Karpas-422 (cell line): ENCODE results near the gene FILIP1L. TPM values are rescaled to one million over a fixed set of nuclear protein-coding genes. Genes with fewer than 3 reads are reported as not detected.

ENCODE experiments used
- DNase-seq: peaks from one replicate; pipeline ENCODE4 v3.0.0-alpha.2; 2015
- H2AFZ ChIP-seq: fragments of 200-600 bp; sonication (generic); 2 replicates; pipeline ENCODE4 v1.6.1; 2014; ENCODE audit warnings: antibody characterized with exemption, low read length, mixed read lengths
- H3K27ac ChIP-seq: fragments of 200-600 bp; sonication (generic); 2 replicates; pipeline ENCODE4 v1.5.1; 2014; ENCODE audit warnings: mild to moderate bottlenecking, low read length, moderate library complexity
- H3K27me3 ChIP-seq: fragments of 200-600 bp; sonication (generic); 2 replicates; pipeline ENCODE4 v1.6.1; 2014; ENCODE audit warnings: low read length, mixed read lengths
- H3K36me3 ChIP-seq: fragments of 200-600 bp; sonication (generic); 2 replicates; pipeline ENCODE4 v1.6.1; 2014; ENCODE audit warnings: low read length, mixed read lengths; ENCODE audit not compliant: insufficient read depth
- H3K4me1 ChIP-seq: fragments of 200-600 bp; sonication (generic); 2 replicates; pipeline ENCODE4 v1.6.1; 2014; ENCODE audit warnings: mild to moderate bottlenecking, low read length, mixed read lengths
- H3K4me2 ChIP-seq: fragments of 200-600 bp; sonication (generic); 2 replicates; pipeline ENCODE4 v1.6.1; 2014; ENCODE audit warnings: low read length, low read depth, mild to moderate bottlenecking; ENCODE audit not compliant: poor library complexity, severe bottlenecking
- H3K4me3 ChIP-seq: fragments of 200-600 bp; sonication (generic); 2 replicates; pipeline ENCODE4 v1.5.1; 2014; ENCODE audit warnings: mild to moderate bottlenecking, antibody characterized with exemption, low read length, mixed read lengths
- H3K79me2 ChIP-seq: fragments of 200-600 bp; sonication (generic); 2 replicates; pipeline ENCODE4 v1.6.1; 2014; ENCODE audit warnings: mild to moderate bottlenecking, low read length, mixed read lengths
- H3K9ac ChIP-seq: fragments of 200-600 bp; sonication (generic); 2 replicates; pipeline ENCODE4 v1.6.0; 2014; ENCODE audit warnings: low read length
- H3K9me2 ChIP-seq: fragments of 200-600 bp; sonication (generic), shearing (Covaris generic); replicated peaks from 2 replicates; pipeline ENCODE4 v1.6.0; 2014; ENCODE audit warnings: mild to moderate bottlenecking, low read length, moderate library complexity; ENCODE audit not compliant: insufficient read depth
- H3K9me3 ChIP-seq: fragments of 300-700, 200-600 bp; sonication (generic); 2 replicates; pipeline ENCODE4 v1.6.1; 2014; ENCODE audit warnings: low read length, mixed read lengths
- H4K20me1 ChIP-seq: fragments of 200-600 bp; sonication (generic); 2 replicates; pipeline ENCODE4 v1.6.1; 2014; ENCODE audit warnings: mild to moderate bottlenecking, antibody characterized with exemption, low read length, low read depth; ENCODE audit not compliant: insufficient read depth
- total RNA-seq: library from RNA; depleted of rRNA; stranded (reverse); fragments of >200 nt; shearing (Covaris generic); gene quantifications from 2 replicates; pipeline ENCODE4 v1.2.3, GENCODE V29; 2014; ENCODE audit warnings: low replicate concordance

Gene FILIP1L
- total RNA-seq, 1 experiment from 2014 or later = 0.37 TPM

- Histone ChIP-seq H3K79me2 (no peaks in the 10 kb centered on the region), H3K36me3 (no peaks in the 10 kb centered on the region), H3K9ac (no peak overlapping the region), H3K27ac (no peak overlapping the region), H3K4me1 (no peaks in the 10 kb centered on the region), H3K9me3 (peaks cover 6% of the 10 kb centered on the region), H3K27me3 (no peaks in the 10 kb centered on the region), H3K4me3 (no peak overlapping the region), H2AFZ (no peak overlapping the region), H3K4me2 (no peak overlapping the region), H4K20me1 (no peaks in the 10 kb centered on the region), H3K9me2 (no peaks in the 10 kb centered on the region)
- DNase-seq = no peak
Measured at GRCh38 chr3:100154171-100154570, 39.9 kb upstream of the FILIP1L start.

DNA sequence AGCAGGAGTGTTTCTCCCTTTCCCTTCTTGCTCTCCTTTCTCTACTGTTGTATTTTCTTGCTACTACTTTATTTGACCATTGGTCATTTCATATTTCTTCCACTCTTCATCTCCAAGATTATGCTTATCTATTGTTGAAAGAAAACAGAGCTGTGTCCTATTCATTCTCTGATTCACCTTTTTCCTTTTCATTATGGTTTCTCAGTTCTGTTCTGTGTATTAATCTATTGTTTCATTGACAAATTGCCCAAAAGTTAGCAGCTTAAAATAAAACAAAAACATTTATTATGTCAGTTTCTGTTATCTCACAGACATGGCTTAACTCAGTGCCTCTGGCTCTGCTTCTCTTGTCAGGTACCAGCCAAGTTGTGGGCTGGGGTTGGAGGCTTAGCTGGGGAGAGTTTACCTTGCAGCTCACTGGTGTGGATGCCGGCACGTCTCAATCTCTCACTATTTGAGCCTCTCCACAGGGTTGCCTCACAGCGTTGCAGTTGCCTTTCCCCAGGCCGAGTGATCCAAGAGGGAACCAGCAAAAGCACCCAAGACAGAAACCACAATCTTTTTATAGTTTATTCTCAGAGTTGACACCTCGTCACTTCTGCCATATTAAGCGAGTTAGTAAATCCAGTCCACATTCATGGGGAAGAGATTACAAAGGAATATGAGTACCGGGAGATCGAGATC, 36.9 kb upstream of the FILIP1L start:
- H3K9me2 ChIP-seq = no peaks in the 10 kb centered on the region
- H3K9ac ChIP-seq = no peak overlapping the region
- DNase-seq = no peak

DNA sequence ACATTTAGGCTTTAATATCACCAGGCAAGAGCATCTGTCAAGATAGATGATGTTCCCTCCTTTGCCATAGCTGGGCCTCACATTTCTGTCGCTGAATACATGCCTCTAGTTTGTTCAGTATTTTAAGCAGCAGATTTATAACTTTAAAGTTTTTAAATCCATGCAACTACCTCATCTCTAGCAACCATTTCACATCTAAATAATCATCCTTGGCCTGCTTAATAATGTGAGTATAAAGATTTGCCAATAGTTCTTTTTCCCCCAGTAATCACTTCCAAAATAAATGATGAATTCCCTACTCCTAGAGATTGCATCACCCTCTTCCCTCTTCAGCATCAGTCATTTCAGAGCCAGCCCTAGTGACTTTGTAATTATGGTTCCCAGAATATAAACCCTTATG, 36.2 kb upstream of the FILIP1L start:
- no peak overlapping the region for H3K4me2 ChIP-seq
- H3K4me1 ChIP-seq = no peaks in the 10 kb centered on the region
- no peak overlapping the region for H2AFZ ChIP-seq
- no peaks in the 10 kb centered on the region for H3K79me2 ChIP-seq
- no peaks in the 10 kb centered on the region for H4K20me1 ChIP-seq
- peaks cover 3% of the 10 kb centered on the region for H3K9me3 ChIP-seq
- no peaks in the 10 kb centered on the region for H3K36me3 ChIP-seq
- no peak for DNase-seq
- no peak overlapping the region for H3K4me3 ChIP-seq
- no peak overlapping the region for H3K9ac ChIP-seq
- H3K9me2 ChIP-seq = no peaks in the 10 kb centered on the region
- no peaks in the 10 kb centered on the region for H3K27me3 ChIP-seq
- no peak overlapping the region for H3K27ac ChIP-seq

More for the DNA sequence above, 36.9 kb upstream of the FILIP1L start:
- Histone ChIP-seq H4K20me1 (no peaks in the 10 kb centered on the region), H2AFZ (no peak overlapping the region), H3K4me3 (no peak overlapping the region), H3K27me3 (no peaks in the 10 kb centered on the region), H3K4me2 (no peak overlapping the region), H3K27ac (no peak overlapping the region), H3K36me3 (no peaks in the 10 kb centered on the region), H3K79me2 (no peaks in the 10 kb centered on the region), H3K9me3 (peaks cover 6% of the 10 kb centered on the region), H3K4me1 (no peaks in the 10 kb centered on the region)

GRCh38 chr3:100149713-100150415, 35.6 kb upstream of the FILIP1L start:
- no peak for DNase-seq
- no peaks in the 10 kb centered on the region for H3K9me2 ChIP-seq
- H3K9ac ChIP-seq = no peak overlapping the region
- no peak overlapping the region for H3K4me3 ChIP-seq
- no peaks in the 10 kb centered on the region for H4K20me1 ChIP-seq
- H3K27ac ChIP-seq = no peak overlapping the region
- no peaks in the 10 kb centered on the region for H3K4me1 ChIP-seq
- H2AFZ ChIP-seq = no peak overlapping the region
- no peaks in the 10 kb centered on the region for H3K36me3 ChIP-seq
- H3K27me3 ChIP-seq = no peaks in the 10 kb centered on the region
- no peaks in the 10 kb centered on the region for H3K9me3 ChIP-seq
- no peaks in the 10 kb centered on the region for H3K79me2 ChIP-seq
- H3K4me2 ChIP-seq = no peak overlapping the region

DNA sequence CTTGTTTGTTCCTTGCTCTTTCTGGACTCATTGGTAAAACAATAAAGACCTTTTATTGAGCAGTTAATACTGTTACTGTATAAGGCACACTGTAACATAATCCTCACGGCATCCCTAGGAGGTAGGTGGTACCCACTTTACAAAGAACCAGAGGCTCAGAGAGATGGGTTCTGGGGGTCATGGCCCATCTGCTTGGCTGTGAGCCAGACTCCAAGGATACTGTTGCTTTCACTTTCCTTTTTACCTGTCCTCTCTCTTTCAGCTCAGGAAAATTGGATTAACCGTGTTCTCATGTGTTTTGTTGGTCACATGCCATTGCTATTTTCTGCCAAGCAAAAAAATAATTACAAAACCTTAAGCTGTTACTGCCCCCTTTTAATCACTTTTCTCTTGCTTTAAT, 34.8 kb upstream of the FILIP1L start:
- Histone ChIP-seq H2AFZ (no peak overlapping the region), H3K4me1 (no peaks in the 10 kb centered on the region), H3K79me2 (no peaks in the 10 kb centered on the region), H3K9ac (no peak overlapping the region), H3K4me2 (no peak overlapping the region), H4K20me1 (no peaks in the 10 kb centered on the region), H3K27ac (no peak overlapping the region), H3K36me3 (no peaks in the 10 kb centered on the region), H3K9me3 (no peaks in the 10 kb centered on the region), H3K4me3 (no peak overlapping the region), H3K9me2 (no peaks in the 10 kb centered on the region), H3K27me3 (no peaks in the 10 kb centered on the region)
- no peak for DNase-seq

DNA sequence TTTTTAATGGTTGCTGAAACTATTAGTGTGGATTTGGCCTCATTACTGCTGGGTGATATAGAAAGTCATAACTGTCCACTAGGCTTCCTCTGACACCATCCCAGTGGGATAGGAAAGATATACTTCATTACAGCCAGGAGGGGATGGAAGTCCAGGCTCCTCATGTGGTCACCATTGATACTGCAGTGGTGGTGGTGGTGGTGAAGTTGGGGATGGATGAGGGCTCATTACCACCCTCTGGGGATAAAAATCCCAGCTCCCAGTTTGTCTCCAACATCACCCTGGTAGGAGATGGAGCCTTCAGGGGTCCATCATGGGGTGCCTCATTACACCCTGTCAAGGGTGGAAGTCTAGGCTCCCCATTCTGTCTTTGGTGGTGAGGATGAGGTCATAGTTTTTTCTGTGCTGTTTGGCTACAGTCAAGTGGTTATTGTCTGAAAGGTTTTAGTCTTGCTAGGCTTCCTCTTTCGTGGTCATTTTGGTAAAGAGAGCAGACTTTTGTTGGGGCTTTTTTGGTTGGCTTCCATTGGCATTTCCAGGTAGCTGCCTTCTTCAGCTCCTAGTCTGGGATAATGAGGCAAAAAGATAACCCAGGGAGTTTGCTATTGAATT, 30.1 kb upstream of the FILIP1L start:
- Histone ChIP-seq H3K9ac (no peak overlapping the region), H3K36me3 (no peaks in the 10 kb centered on the region), H3K27ac (no peak overlapping the region), H3K79me2 (no peaks in the 10 kb centered on the region), H3K9me2 (no peaks in the 10 kb centered on the region), H3K27me3 (no peaks in the 10 kb centered on the region), H2AFZ (no peak overlapping the region), H4K20me1 (no peaks in the 10 kb centered on the region), H3K4me1 (no peaks in the 10 kb centered on the region), H3K4me2 (no peak overlapping the region), H3K9me3 (0 out of 2 replicates have a peak, but pooled peaks cover 3% of the 10 kb centered on the region), H3K4me3 (no peak overlapping the region)
- no peak for DNase-seq

GRCh38 chr3:100141586-100141985, 27.3 kb upstream of the FILIP1L start:
- Histone ChIP-seq H4K20me1 (no peaks in the 10 kb centered on the region), H3K27me3 (no peaks in the 10 kb centered on the region), H3K9ac (no peak overlapping the region), H2AFZ (no peak overlapping the region), H3K36me3 (no peaks in the 10 kb centered on the region), H3K9me2 (no peaks in the 10 kb centered on the region), H3K9me3 (0 out of 2 replicates have a peak, but pooled peaks cover 3% of the 10 kb centered on the region), H3K27ac (no peak overlapping the region), H3K79me2 (no peaks in the 10 kb centered on the region), H3K4me1 (no peaks in the 10 kb centered on the region), H3K4me3 (no peak overlapping the region), H3K4me2 (no peak overlapping the region)
- DNase-seq = no peak

GRCh38 chr3:100140976-100141375, 26.7 kb upstream of the FILIP1L start:
- no peak overlapping the region for H3K4me3 ChIP-seq
- no peak for DNase-seq
- H3K36me3 ChIP-seq = no peaks in the 10 kb centered on the region
- H3K9me3 ChIP-seq = 0 out of 2 replicates have a peak, but pooled peaks cover 3% of the 10 kb centered on the region
- H4K20me1 ChIP-seq = no peaks in the 10 kb centered on the region
- no peaks in the 10 kb centered on the region for H3K79me2 ChIP-seq
- no peak overlapping the region for H2AFZ ChIP-seq
- no peak overlapping the region for H3K27ac ChIP-seq
- no peak overlapping the region for H3K4me2 ChIP-seq
- no peaks in the 10 kb centered on the region for H3K27me3 ChIP-seq
- no peak overlapping the region for H3K9ac ChIP-seq
- no peaks in the 10 kb centered on the region for H3K9me2 ChIP-seq
- no peaks in the 10 kb centered on the region for H3K4me1 ChIP-seq
